Skin epidermis (tissue), 12 donors: ENCODE results near the gene HSF4.
A peak's percentile ranks its signal among the peaks of the same experiment; 100 is the strongest.

Experiments used
- H3K27ac ChIP-seq, 21 experiments: fragments of 200-600 bp; sonication (generic) in 11 of 21; one replicate each; pipeline ENCODE4 v1.5.0; 2020; ENCODE audit warnings: mild to moderate bottlenecking in 3 of 21, inconsistent platforms in 2 of 21, moderate library complexity in 2 of 21
- H3K4me3 ChIP-seq, 7 experiments: fragments of 200-600 bp; sonication (generic) in 2 of 7; one replicate each; pipeline ENCODE4 v1.5.0; 2020; ENCODE audit warnings: inconsistent platforms in 2 of 7, mild to moderate bottlenecking in 2 of 7, moderate library complexity in 1 of 7

Gene HSF4

GRCh38 chr16:67163999-67164558, 466 bp upstream of the HSF4 start:
- peak overlapping the region; percentile 6 to 41 (median 23) for H3K4me3 ChIP-seq
- H3K27ac ChIP-seq, result peak overlapping the region in 12 of 21 experiments; percentile 2 to 69 (median 40)

DNA sequence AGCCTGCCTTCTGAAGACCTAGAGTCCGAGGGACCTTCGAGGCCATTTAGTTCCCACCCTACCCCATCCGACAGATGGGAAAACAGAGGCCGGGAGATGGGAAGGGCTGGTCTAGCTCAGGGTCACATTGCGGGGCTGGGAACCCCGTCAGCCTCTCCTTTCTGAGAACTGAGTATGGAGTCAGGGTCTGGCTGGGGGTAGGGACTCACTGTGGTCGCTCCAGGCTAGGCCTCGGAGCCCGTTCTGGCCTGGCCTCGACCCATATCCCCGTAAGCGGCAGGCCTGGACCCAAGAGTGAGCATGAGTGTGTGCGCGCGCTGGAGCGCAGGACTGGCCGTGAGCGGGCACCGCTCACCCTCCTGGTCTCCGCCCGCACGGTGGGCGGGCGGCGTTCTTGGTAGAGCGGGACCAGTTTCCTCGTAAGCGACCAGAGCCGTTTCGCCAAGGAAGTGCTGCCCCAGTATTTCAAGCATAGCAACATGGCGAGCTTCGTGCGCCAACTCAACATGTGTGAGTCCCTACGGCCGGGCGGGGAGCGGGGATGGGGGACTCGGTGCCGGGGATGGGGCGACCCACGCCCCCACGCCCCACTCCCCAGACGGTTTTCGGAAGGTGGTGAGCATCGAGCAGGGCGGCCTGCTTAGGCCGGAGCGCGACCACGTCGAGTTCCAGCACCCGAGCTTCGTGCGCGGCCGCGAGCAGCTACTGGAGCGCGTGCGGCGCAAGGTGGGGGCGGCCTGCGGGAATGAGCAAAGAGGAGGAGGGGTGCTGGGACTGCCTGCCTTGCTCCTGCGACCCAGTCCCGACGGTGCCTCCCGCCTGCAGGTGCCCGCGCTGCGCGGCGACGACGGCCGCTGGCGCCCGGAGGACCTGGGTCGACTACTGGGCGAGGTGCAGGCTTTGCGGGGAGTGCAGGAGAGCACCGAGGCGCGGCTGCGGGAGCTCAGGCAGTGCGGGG, 855 bp downstream of the HSF4 start:
- peak overlapping the region in 5 of 21 experiments; percentile 2 to 67 (median 47) for H3K27ac ChIP-seq
- H3K4me3 ChIP-seq, result peak overlapping the region in 1 of 7 experiments; percentile 41

DNA sequence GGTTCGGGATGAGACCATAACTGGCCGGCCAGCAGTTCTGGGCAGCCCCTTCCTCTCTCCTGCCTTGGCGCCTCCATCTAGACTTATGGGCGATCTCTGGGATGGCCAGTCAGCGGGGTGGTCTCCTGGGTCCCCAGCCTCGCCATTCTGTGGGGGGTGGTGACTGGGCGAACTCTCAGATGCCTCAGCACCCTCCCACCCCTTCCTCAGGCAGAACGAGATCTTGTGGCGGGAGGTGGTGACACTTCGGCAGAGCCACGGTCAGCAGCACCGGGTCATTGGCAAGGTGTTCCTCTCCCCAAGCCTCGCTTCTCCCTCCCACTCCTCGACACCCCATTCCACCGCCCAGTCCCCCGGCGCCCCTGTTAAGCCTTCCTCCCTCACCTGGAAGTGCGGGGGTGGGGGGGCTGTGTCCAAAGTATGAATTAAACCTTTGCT, 1.6 kb downstream of the HSF4 start:
- no peak overlapping the region for H3K27ac ChIP-seq
- no peak overlapping the region for H3K4me3 ChIP-seq

DNA sequence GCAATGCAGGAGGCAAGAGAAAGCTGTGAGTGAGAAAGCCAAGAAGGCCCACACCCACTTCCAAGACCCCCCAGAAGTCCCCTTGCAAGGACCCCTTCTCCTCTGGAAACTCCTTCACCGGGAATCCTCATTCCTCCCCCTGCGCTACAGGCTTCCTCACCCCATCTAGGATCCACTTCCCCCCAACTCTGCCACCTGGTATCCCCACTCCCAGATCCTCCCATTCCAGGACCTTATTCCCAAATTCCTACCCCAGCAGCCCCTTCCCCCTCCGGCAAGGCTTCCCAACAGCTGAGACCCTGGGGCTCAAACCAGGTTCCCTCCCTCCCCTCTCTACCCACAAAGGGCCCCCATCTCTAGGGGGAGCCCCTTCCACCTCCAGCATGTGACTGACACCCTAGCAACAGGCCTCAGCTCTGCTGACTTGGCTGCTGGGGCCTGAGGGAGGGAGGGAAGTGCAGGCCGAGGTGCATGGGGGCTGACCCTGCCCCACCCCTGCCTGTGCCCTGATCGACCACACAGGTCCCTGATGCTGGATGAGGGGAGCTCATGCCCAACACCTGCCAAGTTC, 2.1 kb downstream of the HSF4 start:
- Histone ChIP-seq H3K27ac (no peak overlapping the region), H3K4me3 (no peak overlapping the region)

GRCh38 chr16:67167588-67167987, 3.0 kb downstream of the HSF4 start:
- H3K4me3 ChIP-seq, result no peak overlapping the region
- no peak overlapping the region for H3K27ac ChIP-seq

- Histone ChIP-seq H3K27ac (peak overlapping the region in 6 of 21 experiments; percentile 44 to 90 (median 86)), H3K4me3 (no peak overlapping the region)
Measured at GRCh38 chr16:67169011-67169451, 4.5 kb downstream of the HSF4 start.

DNA sequence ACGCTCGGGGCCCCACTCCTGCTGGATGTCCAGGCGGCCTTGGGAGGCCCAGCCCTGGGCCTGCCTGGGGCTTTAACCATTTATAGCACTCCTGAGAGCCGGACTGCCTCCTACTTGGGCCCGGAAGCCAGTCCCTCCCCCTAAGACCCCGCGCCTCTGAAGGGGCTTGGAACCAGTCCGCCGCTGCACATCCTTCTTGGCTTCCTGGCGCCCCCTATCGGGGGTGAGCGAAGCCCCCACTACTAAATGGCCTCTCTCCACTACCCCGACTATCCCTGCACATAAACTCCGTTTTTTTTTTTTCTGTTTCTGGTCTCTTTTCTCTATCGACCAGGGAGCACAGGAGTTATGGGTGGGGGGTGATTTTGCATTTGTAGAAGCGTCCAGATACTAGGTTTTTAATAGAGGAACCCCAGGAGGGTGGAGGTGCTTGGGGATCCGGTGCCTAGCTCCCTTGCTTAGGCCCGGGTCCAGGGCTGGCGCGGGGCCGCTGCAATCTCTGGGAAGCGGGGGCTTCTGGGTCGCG, 5.2 kb downstream of the HSF4 start:
- Histone ChIP-seq H3K27ac (peak overlapping the region; percentile 14 to 96 (median 86)), H3K4me3 (peak overlapping the region; percentile 27 to 45 (median 34))

DNA sequence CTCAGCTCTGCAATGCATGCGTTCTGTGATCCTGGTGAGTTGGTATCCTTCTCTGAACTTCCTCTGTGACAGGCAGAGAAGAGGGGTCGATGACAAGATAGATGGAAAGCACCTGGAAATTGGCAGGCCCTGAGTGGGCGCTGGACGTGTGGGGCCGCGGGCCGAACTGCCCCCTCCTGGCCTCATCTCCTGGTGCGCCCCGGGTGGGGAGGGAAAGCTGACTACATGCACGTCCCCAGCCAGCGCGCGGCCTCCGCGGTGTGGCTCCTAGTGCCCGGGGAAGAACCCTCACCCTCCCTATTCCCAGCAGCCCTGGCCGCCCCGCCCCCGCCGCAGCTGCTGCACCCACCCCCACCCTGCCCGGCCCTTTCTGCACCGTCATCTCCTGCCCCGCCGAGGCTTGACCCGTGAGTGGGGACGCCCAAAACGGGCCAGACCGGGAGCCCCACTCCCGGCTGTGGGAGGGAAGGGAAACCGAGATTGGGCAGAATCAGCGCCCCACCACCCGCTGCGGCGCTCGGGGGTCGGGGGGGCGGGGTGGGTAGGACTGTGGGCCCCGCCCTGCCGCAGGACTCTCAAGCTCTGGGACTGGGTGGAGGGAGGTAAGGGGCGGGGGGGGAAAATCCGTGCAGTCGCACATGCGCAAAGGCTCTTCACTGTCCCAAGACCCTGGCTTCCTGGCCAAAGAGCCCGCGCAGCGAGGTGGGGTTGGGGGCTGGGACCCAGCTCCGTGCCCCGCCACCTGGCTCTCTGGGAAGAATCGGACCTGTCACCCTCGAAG, 5.8 kb downstream of the HSF4 start, which contains the start of gene NOL3:
Gene NOL3, plus strand, starts transcription at position 371 of the 781 bp plus-strand sequence.
- Histone ChIP-seq H3K4me3 (peak within 1 kb of the TSS; percentile 27 to 45 (median 34)), H3K27ac (peak within 1 kb of the TSS; percentile 31 to 96 (median 86))

GRCh38 chr16:67170949-67171649, 6.6 kb downstream of the HSF4 start:
- Histone ChIP-seq H3K27ac (peak overlapping the region; percentile 31 to 96 (median 86)), H3K4me3 (peak overlapping the region; percentile 27 to 45 (median 34))

DNA sequence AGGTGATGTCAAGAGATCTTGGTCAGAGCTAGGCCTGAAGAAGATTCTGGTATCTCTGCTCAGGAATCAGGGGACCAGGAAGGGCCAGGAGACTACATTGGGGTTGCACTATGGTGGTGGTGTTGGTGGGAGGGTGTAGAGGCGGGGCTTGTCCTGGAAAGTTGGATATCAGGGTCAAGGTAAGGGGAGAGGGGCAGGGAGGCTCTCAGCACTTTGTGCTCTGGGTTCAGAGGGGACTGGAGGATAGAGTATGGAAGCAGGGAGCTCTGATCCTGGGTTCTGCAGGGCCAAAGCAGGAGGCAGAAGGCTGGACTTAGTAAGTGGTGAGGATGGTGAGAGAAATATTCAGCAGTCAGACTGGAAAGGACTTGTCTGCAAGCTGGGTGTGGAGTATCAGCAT, 8.8 kb downstream of the HSF4 start:
- Histone ChIP-seq H3K4me3 (peak overlapping the region in 3 of 7 experiments; percentile 28 to 40 (median 35)), H3K27ac (peak overlapping the region in 20 of 21 experiments; percentile 47 to 85 (median 77))

DNA sequence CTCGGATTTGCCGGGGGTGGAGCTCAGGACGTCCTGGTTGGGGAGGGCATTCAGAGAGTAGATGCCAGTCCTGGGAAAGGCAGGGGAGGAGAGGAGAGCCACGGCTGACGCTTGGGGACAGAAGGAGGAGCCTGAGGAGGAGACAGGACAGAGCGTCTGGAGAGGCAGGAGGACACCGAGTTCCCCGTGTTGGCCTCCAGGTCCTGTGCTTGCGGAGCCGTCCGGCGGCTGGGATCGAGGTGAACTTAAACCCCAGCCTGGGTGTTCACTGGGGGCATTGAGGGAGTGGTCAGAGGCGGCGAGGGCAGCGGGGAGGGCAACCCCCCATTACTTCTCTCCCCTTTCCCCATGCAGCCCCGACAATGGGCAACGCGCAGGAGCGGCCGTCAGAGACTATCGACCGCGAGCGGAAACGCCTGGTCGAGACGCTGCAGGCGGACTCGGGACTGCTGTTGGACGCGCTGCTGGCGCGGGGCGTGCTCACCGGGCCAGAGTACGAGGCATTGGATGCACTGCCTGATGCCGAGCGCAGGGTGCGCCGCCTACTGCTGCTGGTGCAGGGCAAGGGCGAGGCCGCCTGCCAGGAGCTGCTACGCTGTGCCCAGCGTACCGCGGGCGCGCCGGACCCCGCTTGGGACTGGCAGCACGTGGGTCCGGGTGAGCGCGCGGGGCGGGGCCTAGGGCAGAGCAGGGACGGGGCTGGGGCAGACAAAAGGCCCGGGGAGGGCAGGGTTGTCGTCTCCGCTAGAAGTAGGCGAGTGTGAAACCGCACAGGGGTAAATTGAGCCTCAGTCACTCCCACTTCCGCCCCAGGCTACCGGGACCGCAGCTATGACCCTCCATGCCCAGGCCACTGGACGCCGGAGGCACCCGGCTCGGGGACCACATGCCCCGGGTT, 9.5 kb downstream of the HSF4 start:
- Histone ChIP-seq H3K27ac (peak overlapping the region in 20 of 21 experiments; percentile 47 to 85 (median 77)), H3K4me3 (peak overlapping the region; percentile 27 to 40 (median 34))

DNA sequence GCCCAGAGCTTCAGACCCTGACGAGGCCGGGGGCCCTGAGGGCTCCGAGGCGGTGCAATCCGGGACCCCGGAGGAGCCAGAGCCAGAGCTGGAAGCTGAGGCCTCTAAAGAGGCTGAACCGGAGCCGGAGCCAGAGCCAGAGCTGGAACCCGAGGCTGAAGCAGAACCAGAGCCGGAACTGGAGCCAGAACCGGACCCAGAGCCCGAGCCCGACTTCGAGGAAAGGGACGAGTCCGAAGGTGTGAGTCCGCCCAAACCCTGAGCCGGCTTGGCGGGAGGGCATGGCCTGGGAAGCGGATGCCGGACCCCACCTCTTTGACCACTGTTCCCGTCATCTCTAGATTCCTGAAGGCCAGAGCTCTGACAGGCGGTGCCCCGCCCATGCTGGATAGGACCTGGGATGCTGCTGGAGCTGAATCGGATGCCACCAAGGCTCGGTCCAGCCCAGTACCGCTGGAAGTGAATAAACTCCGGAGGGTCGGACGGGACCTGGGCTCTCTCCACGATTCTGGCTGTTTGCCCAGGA, 10.2 kb downstream of the HSF4 start:
- Histone ChIP-seq H3K4me3 (peak overlapping the region; percentile 27 to 40 (median 34)), H3K27ac (peak overlapping the region in 17 of 21 experiments; percentile 18 to 85 (median 78))

- H3K4me3 ChIP-seq, result no peak overlapping the region
- H3K27ac ChIP-seq, result no peak overlapping the region
Measured at GRCh38 chr16:67176662-67177061, 12.1 kb downstream of the HSF4 start.

DNA sequence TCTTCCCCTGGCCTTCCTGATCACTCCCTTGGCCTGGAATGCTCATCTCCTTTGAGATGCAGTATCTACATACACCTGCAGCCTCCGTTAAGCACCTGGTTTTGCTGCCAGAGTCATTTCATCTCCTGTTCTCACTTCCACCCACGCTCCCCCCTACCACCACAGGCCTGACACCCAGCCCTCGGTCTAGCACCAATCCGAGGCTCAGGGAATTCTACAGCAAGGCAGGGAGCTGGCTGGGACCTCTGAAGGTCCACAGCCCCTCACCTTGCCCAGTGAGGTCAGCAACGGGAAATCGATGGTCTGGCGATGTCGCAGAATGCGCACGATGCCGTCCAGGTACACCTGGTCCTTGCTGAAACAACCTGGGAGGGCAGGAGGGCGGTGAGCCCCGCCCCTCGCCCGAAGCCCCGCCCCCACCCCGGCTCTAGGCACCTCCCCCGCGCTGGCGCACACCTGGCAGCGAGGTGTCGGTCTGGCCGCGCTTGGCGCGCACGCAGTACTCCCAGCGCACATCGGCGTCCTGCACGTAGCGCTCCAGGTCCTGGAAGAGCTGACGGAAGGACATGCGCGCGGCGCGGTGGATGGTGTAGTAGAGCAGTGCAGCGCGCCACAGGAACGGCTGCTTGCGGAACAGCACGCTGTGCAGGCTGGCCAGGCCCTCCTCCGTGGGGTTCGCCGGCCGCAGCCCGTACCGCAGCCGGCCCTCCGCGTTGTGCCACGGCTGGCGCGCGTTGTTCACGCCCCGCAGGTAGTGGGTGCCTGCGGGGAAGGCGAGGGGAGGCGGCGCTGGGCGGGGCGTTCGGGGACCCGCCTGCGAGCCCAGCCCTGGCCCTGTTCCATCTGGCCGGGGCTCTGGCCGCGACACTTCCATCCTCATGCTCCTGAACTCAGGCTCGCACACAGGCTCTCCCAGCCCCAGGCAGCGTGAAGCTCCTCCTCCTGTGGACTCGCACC, 13.5 kb downstream of the HSF4 start:
- H3K27ac ChIP-seq, result peak overlapping the region in 15 of 21 experiments; percentile 9 to 80 (median 57)

GRCh38 chr16:67179421-67180080, 15.0 kb downstream of the HSF4 start:
- no peak overlapping the region for H3K4me3 ChIP-seq
- H3K27ac ChIP-seq, result peak overlapping the region in 1 of 21 experiments; percentile 65

More for the DNA sequence above, 13.5 kb downstream of the HSF4 start:
- H3K4me3 ChIP-seq, result peak overlapping the region; percentile 21 to 44 (median 32)
